ENCODE results near the gene ARHGEF16. TPM values are rescaled to one million over a fixed set of nuclear protein-coding genes. Genes with fewer than 3 reads are reported as not detected.

The ARHGEF16 gene
- polyA plus RNA-seq, 1 of the 3 experiments (the other 2 are of a cell fraction), result 0.18 TPM

DNA sequence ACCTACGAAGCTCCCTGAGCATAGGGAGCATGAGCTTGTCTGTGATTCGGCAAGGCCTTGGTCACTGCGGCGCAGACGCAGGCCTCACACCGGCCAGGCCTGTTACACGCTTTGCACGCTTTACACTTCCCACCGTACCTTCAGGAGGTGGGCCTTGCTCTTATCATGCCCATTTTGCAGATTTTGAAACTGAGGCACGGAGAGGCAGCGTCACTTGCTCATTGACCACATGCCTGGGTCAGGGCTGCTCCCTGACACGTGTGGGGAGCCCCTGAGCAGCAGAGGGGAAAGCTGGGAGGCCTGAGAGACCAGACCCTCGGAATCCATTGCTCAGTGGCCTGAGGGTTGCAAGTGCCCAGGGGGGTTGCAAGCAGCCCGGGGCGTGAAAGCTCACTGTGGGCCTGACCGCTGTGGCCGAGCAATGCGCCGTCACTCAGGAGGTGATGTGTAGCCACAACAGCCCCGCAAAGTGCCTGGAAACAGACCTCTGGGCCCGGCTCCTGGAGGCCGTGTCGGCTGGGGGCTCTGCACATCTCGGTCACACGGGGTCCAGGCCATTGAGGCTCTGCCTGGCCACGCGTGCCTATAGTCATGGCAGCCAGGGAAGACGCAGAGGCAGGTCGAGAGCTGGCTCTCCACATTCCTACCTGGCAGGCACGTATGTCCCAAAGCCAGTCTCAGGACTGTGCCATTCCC lies 6.9 kb downstream of the ARHGEF16 start:
- H3K4me2 ChIP-seq, result no peak overlapping the region
- WGBS (ENCODE audit: low lambda C conversion rate), result 82% methylated on average over 17 of the region's 30 CpGs
- ChIA-PET CTCF (interaction anchor here (1.3 to 9.4 kb wide), 4 partner anchors 8 to 158 kb away, joined by 3 to 114 read pairs (median 10); partner anchors contain the start of gene ARHGEF16), POLR2A (no interaction called here)
- no peaks in the 10 kb centered on the region for H3K27me3 ChIP-seq (ENCODE audit: insufficient read depth)
- no peaks in the 10 kb centered on the region for H3K79me2 ChIP-seq (ENCODE audit: insufficient read depth)
- no peaks in the 10 kb centered on the region for H3K36me3 ChIP-seq (replicated peaks in 1 of 2; ENCODE audit: control insufficient read depth in 1 of 2, insufficient read depth in 2 of 2, low read length in 1 of 2)
- H3K27ac ChIP-seq (ENCODE audit: low read depth in 2 of 2, low read length in 1 of 2), result no peak overlapping the region
- no peak overlapping the region for H3K9ac ChIP-seq
- H3K9me2 ChIP-seq, result no peaks in the 10 kb centered on the region
- H3K9me3 ChIP-seq, result no peaks in the 10 kb centered on the region
- TF ChIP-seq TAF1 (IDR thresholded peaks at IDR 0.05; ENCODE audit: borderline replicate concordance, low read depth, low read length), result no peak
- TF ChIP-seq CHD2 (IDR thresholded peaks at IDR 0.05; ENCODE audit: low read length, partially characterized antibody), result no peak
- no peak for TF ChIP-seq FOXM1 (IDR thresholded peaks at IDR 0.05; ENCODE audit: low read depth)
- TF ChIP-seq, protein P1, sequence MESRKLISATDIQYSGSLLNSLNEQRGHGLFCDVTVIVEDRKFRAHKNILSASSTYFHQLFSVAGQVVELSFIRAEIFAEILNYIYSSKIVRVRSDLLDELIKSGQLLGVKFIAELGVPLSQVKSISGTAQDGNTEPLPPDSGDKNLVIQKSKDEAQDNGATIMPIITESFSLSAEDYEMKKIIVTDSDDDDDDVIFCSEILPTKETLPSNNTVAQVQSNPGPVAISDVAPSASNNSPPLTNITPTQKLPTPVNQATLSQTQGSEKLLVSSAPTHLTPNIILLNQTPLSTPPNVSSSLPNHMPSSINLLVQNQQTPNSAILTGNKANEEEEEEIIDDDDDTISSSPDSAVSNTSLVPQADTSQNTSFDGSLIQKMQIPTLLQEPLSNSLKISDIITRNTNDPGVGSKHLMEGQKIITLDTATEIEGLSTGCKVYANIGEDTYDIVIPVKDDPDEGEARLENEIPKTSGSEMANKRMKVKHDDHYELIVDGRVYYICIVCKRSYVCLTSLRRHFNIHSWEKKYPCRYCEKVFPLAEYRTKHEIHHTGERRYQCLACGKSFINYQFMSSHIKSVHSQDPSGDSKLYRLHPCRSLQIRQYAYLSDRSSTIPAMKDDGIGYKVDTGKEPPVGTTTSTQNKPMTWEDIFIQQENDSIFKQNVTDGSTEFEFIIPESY (IDR thresholded peaks at IDR 0.05; ENCODE audit: borderline replicate concordance, low read depth), result no peak
- no peak for TF ChIP-seq SIN3A (IDR thresholded peaks at IDR 0.05; ENCODE audit: borderline replicate concordance, low read depth, low read length)
- TF ChIP-seq MEF2A (IDR thresholded peaks at IDR 0.05; ENCODE audit: borderline replicate concordance, low read depth), result no peak
- H4K20me1 ChIP-seq (ENCODE audit: insufficient read depth), result no peaks in the 10 kb centered on the region
- DNase-seq, result no peak
- no peak overlapping the region for H2AFZ ChIP-seq (ENCODE audit: low read depth)
- H3F3A ChIP-seq (replicated peaks; ENCODE audit: insufficient read depth), result no peaks in the 10 kb centered on the region
- H3K4me1 ChIP-seq (ENCODE audit: control insufficient read depth in 1 of 2, insufficient read depth in 2 of 2, low read depth in 1 of 2, low read length in 1 of 2), result peaks cover 0 to 29% of the 10 kb centered on the region in 2 experiments; a peak in 1 of 4 replicates
- H3K4me3 ChIP-seq (ENCODE audit: low read depth in 2 of 2, low read length in 1 of 2), result no peak overlapping the region

DNA sequence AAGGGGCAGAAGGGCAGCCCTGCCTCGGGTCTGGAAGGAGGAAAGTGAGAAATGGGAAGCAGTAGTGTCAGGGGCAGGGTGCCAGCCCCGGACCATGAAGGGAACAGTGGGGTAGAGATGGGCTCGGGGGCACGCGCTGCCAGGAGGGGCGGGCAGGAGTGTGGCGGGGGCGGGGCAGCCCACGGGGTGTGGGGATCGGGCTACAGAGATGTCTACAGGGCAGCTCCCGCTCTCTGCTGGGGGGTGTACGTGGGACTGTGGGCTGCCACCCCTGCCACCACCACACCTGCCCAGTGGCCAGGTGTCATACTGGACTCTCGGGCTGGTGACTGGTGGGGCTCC lies 7.4 kb downstream of the ARHGEF16 start:
- CTCF ChIA-PET, result interaction anchor here (1.3 to 9.4 kb wide), 4 partner anchors 8 to 157 kb away, joined by 3 to 114 read pairs (median 10); partner anchors contain the start of gene ARHGEF16
- H3K4me1 ChIP-seq (ENCODE audit: control insufficient read depth in 1 of 2, insufficient read depth in 2 of 2, low read depth in 1 of 2, low read length in 1 of 2), result peaks cover 0 to 26% of the 10 kb centered on the region in 2 experiments; a peak in 1 of 4 replicates
- TF ChIP-seq, protein P2, sequence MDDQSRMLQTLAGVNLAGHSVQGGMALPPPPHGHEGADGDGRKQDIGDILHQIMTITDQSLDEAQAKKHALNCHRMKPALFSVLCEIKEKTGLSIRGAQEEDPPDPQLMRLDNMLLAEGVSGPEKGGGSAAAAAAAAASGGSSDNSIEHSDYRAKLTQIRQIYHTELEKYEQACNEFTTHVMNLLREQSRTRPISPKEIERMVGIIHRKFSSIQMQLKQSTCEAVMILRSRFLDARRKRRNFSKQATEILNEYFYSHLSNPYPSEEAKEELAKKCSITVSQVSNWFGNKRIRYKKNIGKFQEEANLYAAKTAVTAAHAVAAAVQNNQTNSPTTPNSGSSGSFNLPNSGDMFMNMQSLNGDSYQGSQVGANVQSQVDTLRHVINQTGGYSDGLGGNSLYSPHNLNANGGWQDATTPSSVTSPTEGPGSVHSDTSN (IDR thresholded peaks at IDR 0.05), result no peak
- TF ChIP-seq YY1 (IDR thresholded peaks at IDR 0.05; ENCODE audit: low read depth) (no peak), SMC3 (IDR thresholded peaks at IDR 0.05; ENCODE audit: low read depth, low read length) (no peak), TAF1 (IDR thresholded peaks at IDR 0.05; ENCODE audit: borderline replicate concordance, low read depth, low read length) (no peak), NRF1 (IDR thresholded peaks at IDR 0.05; ENCODE audit: low read depth, low read length) (no peak), SIN3A (IDR thresholded peaks at IDR 0.05; ENCODE audit: borderline replicate concordance, low read depth, low read length) (no peak)
- TF ChIP-seq, protein P3, sequence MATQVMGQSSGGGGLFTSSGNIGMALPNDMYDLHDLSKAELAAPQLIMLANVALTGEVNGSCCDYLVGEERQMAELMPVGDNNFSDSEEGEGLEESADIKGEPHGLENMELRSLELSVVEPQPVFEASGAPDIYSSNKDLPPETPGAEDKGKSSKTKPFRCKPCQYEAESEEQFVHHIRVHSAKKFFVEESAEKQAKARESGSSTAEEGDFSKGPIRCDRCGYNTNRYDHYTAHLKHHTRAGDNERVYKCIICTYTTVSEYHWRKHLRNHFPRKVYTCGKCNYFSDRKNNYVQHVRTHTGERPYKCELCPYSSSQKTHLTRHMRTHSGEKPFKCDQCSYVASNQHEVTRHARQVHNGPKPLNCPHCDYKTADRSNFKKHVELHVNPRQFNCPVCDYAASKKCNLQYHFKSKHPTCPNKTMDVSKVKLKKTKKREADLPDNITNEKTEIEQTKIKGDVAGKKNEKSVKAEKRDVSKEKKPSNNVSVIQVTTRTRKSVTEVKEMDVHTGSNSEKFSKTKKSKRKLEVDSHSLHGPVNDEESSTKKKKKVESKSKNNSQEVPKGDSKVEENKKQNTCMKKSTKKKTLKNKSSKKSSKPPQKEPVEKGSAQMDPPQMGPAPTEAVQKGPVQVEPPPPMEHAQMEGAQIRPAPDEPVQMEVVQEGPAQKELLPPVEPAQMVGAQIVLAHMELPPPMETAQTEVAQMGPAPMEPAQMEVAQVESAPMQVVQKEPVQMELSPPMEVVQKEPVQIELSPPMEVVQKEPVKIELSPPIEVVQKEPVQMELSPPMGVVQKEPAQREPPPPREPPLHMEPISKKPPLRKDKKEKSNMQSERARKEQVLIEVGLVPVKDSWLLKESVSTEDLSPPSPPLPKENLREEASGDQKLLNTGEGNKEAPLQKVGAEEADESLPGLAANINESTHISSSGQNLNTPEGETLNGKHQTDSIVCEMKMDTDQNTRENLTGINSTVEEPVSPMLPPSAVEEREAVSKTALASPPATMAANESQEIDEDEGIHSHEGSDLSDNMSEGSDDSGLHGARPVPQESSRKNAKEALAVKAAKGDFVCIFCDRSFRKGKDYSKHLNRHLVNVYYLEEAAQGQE (IDR thresholded peaks at IDR 0.05; ENCODE audit: low read depth, low read length), result no peak
- TF ChIP-seq, protein P4, sequence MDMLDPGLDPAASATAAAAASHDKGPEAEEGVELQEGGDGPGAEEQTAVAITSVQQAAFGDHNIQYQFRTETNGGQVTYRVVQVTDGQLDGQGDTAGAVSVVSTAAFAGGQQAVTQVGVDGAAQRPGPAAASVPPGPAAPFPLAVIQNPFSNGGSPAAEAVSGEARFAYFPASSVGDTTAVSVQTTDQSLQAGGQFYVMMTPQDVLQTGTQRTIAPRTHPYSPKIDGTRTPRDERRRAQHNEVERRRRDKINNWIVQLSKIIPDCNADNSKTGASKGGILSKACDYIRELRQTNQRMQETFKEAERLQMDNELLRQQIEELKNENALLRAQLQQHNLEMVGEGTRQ (IDR thresholded peaks at IDR 0.05; ENCODE audit: borderline replicate concordance, low read depth, low read length), result no peak
- H3K9me2 ChIP-seq, result no peaks in the 10 kb centered on the region
- no peak overlapping the region for H3K27ac ChIP-seq (ENCODE audit: low read depth in 2 of 2, low read length in 1 of 2)
- no peaks in the 10 kb centered on the region for H3K9me3 ChIP-seq
- DNase-seq, result no peak
- H3K4me3 ChIP-seq (ENCODE audit: low read depth in 2 of 2, low read length in 1 of 2), result no peak overlapping the region
- H3F3A ChIP-seq (replicated peaks; ENCODE audit: insufficient read depth), result no peaks in the 10 kb centered on the region
- H2AFZ ChIP-seq (ENCODE audit: low read depth), result no peak overlapping the region
- no peaks in the 10 kb centered on the region for H3K27me3 ChIP-seq (ENCODE audit: insufficient read depth)
- no peaks in the 10 kb centered on the region for H3K36me3 ChIP-seq (replicated peaks in 1 of 2; ENCODE audit: control insufficient read depth in 1 of 2, insufficient read depth in 2 of 2, low read length in 1 of 2)
- POLR2A ChIA-PET, result no interaction called here
- H4K20me1 ChIP-seq (ENCODE audit: insufficient read depth), result no peaks in the 10 kb centered on the region
- WGBS (ENCODE audit: low lambda C conversion rate), result 69% methylated on average over 11 of the region's 13 CpGs
- no peak overlapping the region for H3K9ac ChIP-seq
- H3K4me2 ChIP-seq, result no peak overlapping the region
- H3K79me2 ChIP-seq (ENCODE audit: insufficient read depth), result no peaks in the 10 kb centered on the region

Data from SK-N-SH (cell line).